IMR-90 (cell line): Measurements from ENCODE around the gene AMN. TPM values are rescaled to one million over a fixed set of nuclear protein-coding genes. Genes with fewer than 3 reads are reported as not detected.

Source experiments
- ATAC-seq: fragments of 200-7000 bp; cut with Tn5 transposase; 2 replicates; pipeline ENCODE4 v1.9.1; 2020; ENCODE audit warnings: low read depth, mild to moderate bottlenecking, moderate library complexity
- BruUV-seq: library from RNA; stranded (reverse); fragments of 400-500 nt; replicated peaks from 2 replicates; lab custom pipeline; 2021; lab: Mats Ljungman, UMichigan
- CTCF ChIA-PET: fragments of 300-600 bp; formaldehyde crosslinking; extraction: SDS; loops from one replicate; lab custom pipeline; 2021; ENCODE audit warnings: antibody characterized with exemption; lab: Yijun Ruan, JAX
- POLR2A ChIA-PET: fragments of 300-600 bp; sonication (Branson Sonifier 250); formaldehyde crosslinking; loops from one replicate; lab custom pipeline; 2022; ENCODE audit warnings: antibody characterized with exemption; ENCODE audit not compliant: unreplicated experiment; lab: Charles Lee
- DNase-seq: peaks from one replicate; pipeline ENCODE4 v3.0.0; 2013
- H2AFZ ChIP-seq: replicated peaks from 2 replicates; pipeline ENCODE3; 2013; ENCODE audit warnings: low read length, mild to moderate bottlenecking; ENCODE audit not compliant: poor library complexity
- H2AK5ac ChIP-seq: 2 replicates; pipeline ENCODE4 v1.6.1; 2013; ENCODE audit warnings: low read depth, low read length, inconsistent platforms
- H2AK9ac ChIP-seq: replicated peaks from 2 replicates; pipeline ENCODE3; 2013; ENCODE audit warnings: mild to moderate bottlenecking, low read depth, low read length, moderate library complexity; ENCODE audit not compliant: poor library complexity
- H2BK120ac ChIP-seq: 2 replicates; pipeline ENCODE4 v1.6.1; 2013; ENCODE audit warnings: low read depth, low read length, inconsistent platforms
- H2BK15ac ChIP-seq: 3 replicates; pipeline ENCODE4 v1.6.1; 2013; ENCODE audit warnings: low read depth, low read length, inconsistent platforms
- H2BK20ac ChIP-seq: 2 replicates; pipeline ENCODE4 v1.6.1; 2013; ENCODE audit warnings: low read depth, mild to moderate bottlenecking, inconsistent platforms, low read length, moderate library complexity
- H2BK5ac ChIP-seq: 2 replicates; pipeline ENCODE4 v1.6.1; 2013; ENCODE audit warnings: mild to moderate bottlenecking, low read depth, low read length, inconsistent platforms; ENCODE audit not compliant: poor library complexity, severe bottlenecking
- H3K14ac ChIP-seq: replicated peaks from 2 replicates; pipeline ENCODE4 v1.6.1; 2013; ENCODE audit warnings: low read depth, low read length, inconsistent platforms
- H3K18ac ChIP-seq: 2 replicates; pipeline ENCODE4 v1.6.1; 2013; ENCODE audit warnings: low read depth, low read length, control low read depth
- H3K23ac ChIP-seq: 2 replicates; pipeline ENCODE4 v1.6.1; 2013; ENCODE audit warnings: low read depth, low read length, inconsistent platforms
- H3K27ac ChIP-seq: 2 replicates; pipeline ENCODE4 v1.5.1; 2013; ENCODE audit warnings: mild to moderate bottlenecking, control low read depth, low read length; ENCODE audit not compliant: insufficient read depth
- H3K27me3 ChIP-seq: 2 replicates; pipeline ENCODE4 v1.6.1; 2013; ENCODE audit warnings: low read length; ENCODE audit not compliant: control insufficient read depth, insufficient read depth
- H3K36me3 ChIP-seq: 2 replicates; pipeline ENCODE4 v1.6.1; 2013; ENCODE audit warnings: low read length, mixed read lengths; ENCODE audit not compliant: control insufficient read depth, insufficient read depth
- H3K4ac ChIP-seq: 2 replicates; pipeline ENCODE4 v1.6.1; 2013; ENCODE audit warnings: low read depth, low read length, inconsistent platforms
- H3K4me1 ChIP-seq: 2 replicates; pipeline ENCODE4 v1.6.1; 2013; ENCODE audit warnings: low read length, mixed read lengths; ENCODE audit not compliant: control insufficient read depth, insufficient read depth
- H3K4me2 ChIP-seq: 2 replicates; pipeline ENCODE4 v1.6.1; 2013; ENCODE audit warnings: low read depth, mild to moderate bottlenecking, control low read depth, low read length, moderate library complexity
- H3K4me3 ChIP-seq: 2 replicates; pipeline ENCODE4 v1.5.1; 2013; ENCODE audit warnings: low read depth, mild to moderate bottlenecking, control low read depth, low read length, moderate library complexity; ENCODE audit not compliant: insufficient read depth
- H3K56ac ChIP-seq: 2 replicates; pipeline ENCODE4 v1.6.1; 2013; ENCODE audit warnings: low read length, inconsistent platforms; ENCODE audit not compliant: insufficient read depth; ENCODE audit errors: extremely low read depth
- H3K79me1 ChIP-seq, 2 experiments: 2 replicates each; pipeline ENCODE4 v1.6.1; 2013; ENCODE audit warnings: low read length in 2 of 2, inconsistent platforms in 1 of 2, low read depth in 1 of 2
- H3K9ac ChIP-seq: 2 replicates; pipeline ENCODE4 v1.6.1; 2013; ENCODE audit warnings: low read depth, low read length, control low read depth
- H3K9me1 ChIP-seq: 2 replicates; pipeline ENCODE4 v1.6.1; 2013; ENCODE audit warnings: low read length, inconsistent platforms; ENCODE audit not compliant: insufficient read depth
- H3K9me3 ChIP-seq: 2 replicates; pipeline ENCODE4 v1.6.1; 2013; ENCODE audit warnings: low read length; ENCODE audit not compliant: control insufficient read depth, insufficient read depth
- H4K20me1 ChIP-seq: 2 replicates; pipeline ENCODE4 v1.6.1; 2013; ENCODE audit warnings: low read length, inconsistent platforms; ENCODE audit not compliant: insufficient read depth
- H4K5ac ChIP-seq: 2 replicates; pipeline ENCODE4 v1.6.1; 2013; ENCODE audit warnings: mild to moderate bottlenecking, low read depth, low read length, control low read depth
- H4K8ac ChIP-seq, 2 experiments: 2 replicates each; pipeline ENCODE4 v1.6.1; 2013; ENCODE audit warnings: low read depth in 2 of 2, low read length in 2 of 2, control low read depth in 1 of 2, inconsistent platforms in 1 of 2
- H4K91ac ChIP-seq: 2 replicates; pipeline ENCODE4 v1.6.1; 2013; ENCODE audit warnings: low read depth, low read length, inconsistent platforms; ENCODE audit not compliant: insufficient read depth
- CEBPB ChIP-seq: IDR thresholded peaks from 2 replicates; pipeline ENCODE4 v1.6.1; 2012; ENCODE audit warnings: low read depth, low read length, improper control_type of control experiment
- CHD1 ChIP-seq: IDR thresholded peaks from 2 replicates; pipeline ENCODE4 v1.6.1; 2012; ENCODE audit warnings: low read depth, low read length, improper control_type of control experiment
- ELK1 ChIP-seq: fragments of 150-350 bp; IDR thresholded peaks from 2 replicates; pipeline ENCODE4 v1.6.1; 2016; ENCODE audit warnings: low read depth, mild to moderate bottlenecking, low read length, moderate library complexity, borderline replicate concordance
- MAFK ChIP-seq: IDR thresholded peaks from 2 replicates; pipeline ENCODE4 v1.6.1; 2012; ENCODE audit warnings: low read depth, low read length, improper control_type of control experiment
- MAZ ChIP-seq: IDR thresholded peaks from 2 replicates; pipeline ENCODE4 v1.6.1; 2012; ENCODE audit warnings: low read depth, mild to moderate bottlenecking, low read length, improper control_type of control experiment, moderate library complexity, borderline replicate concordance
- MXI1 ChIP-seq: IDR thresholded peaks from 2 replicates; pipeline ENCODE4 v1.6.1; 2012; ENCODE audit warnings: low read depth, mild to moderate bottlenecking, low read length, moderate library complexity, borderline replicate concordance
- POLR2A ChIP-seq: IDR thresholded peaks from 2 replicates; pipeline ENCODE4 v1.6.1; 2012; ENCODE audit warnings: mild to moderate bottlenecking, low read depth, low read length
- RAD21 ChIP-seq: IDR thresholded peaks from 2 replicates; pipeline ENCODE4 v1.6.1; 2012; ENCODE audit warnings: low read length, improper control_type of control experiment
- RCOR1 ChIP-seq: IDR thresholded peaks from 2 replicates; pipeline ENCODE4 v1.6.1; 2012; ENCODE audit warnings: mild to moderate bottlenecking, low read length, improper control_type of control experiment; ENCODE audit not compliant: insufficient replicate concordance
- RFX5 ChIP-seq: IDR thresholded peaks from 2 replicates; pipeline ENCODE4 v1.8.0; 2012; ENCODE audit warnings: low read depth, mild to moderate bottlenecking, low read length, moderate library complexity
- SMC3 ChIP-seq: fragments of 150-350 bp; IDR thresholded peaks from 2 replicates; pipeline ENCODE4 v1.6.1; 2016; ENCODE audit warnings: low read depth, mild to moderate bottlenecking, antibody characterized with exemption, low read length, moderate library complexity
- USF2 ChIP-seq: fragments of 150-350 bp; IDR thresholded peaks from 2 replicates; pipeline ENCODE4 v1.6.1; 2017; ENCODE audit warnings: mild to moderate bottlenecking, antibody characterized with exemption, low read length, low read depth
- WGBS, 2 experiments: methylation state at CpG; one replicate each; pipeline versions ENCODE4 v1.1.5 to v1.1.7; 2013; ENCODE audit warnings: missing lambda C conversion rate in 2 of 2; ENCODE audit not compliant: insufficient read length in 1 of 2; ENCODE audit errors: extremely low coverage in 2 of 2; 5-methylcytosine and 5-hydroxymethylcytosine counted together
- dilution Hi-C: fragments of 300-500 bp; cut with HindIII; formaldehyde crosslinking; loops from one replicate; pipeline ENCODE4 v1.14.3; 2018; ENCODE audit warnings: low sequenced_read_pairs; ENCODE audit not compliant: unreplicated experiment
- in situ Hi-C: fragments of 300-500 bp; cut with MboI; formaldehyde crosslinking; loops from 3 replicates; pipeline ENCODE4 v1.14.3; 2019; ENCODE audit warnings: low sequenced_read_pairs, inconsistent platforms, mixed read lengths
- intact Hi-C: fragments of 100-400 bp; cut with micrococcal nuclease; formaldehyde crosslinking; loops from 2 replicates; pipeline ENCODE4 v1.10.0; 2022
- polyA plus RNA-seq, 3 experiments: library from polyadenylated mRNA; depleted of rRNA; stranded (reverse); fragments of >200 nt; gene quantifications; 2 replicates each; pipeline ENCODE4 v1.2.3, GENCODE V29; 2012; ENCODE audit warnings: low replicate concordance in 1 of 3
- total RNA-seq: library from RNA; depleted of rRNA; stranded (reverse); fragments of >200 nt; gene quantifications from 2 replicates; pipeline ENCODE4 v1.2.3, GENCODE V29; 2012

AMN gene
- total and polyA plus RNA-seq, 2 of the 4 experiments (the other 2 are of a cell fraction), result under 0.01 to 0.24 TPM

- no peak for TF ChIP-seq SMC3
These were observed 27.5 kb downstream of the AMN start (continued) for GRCh38 chr14:102949801-102950451.

GRCh38 chr14:102951034-102951433, 28.6 kb downstream of the AMN start:
- Histone ChIP-seq H2BK5ac (no peak overlapping the region), H3K4me3 (no peak overlapping the region), H3K18ac (no peak overlapping the region), H4K8ac (no peak overlapping the region), H3K9me1 (peaks cover 28% of the 10 kb centered on the region), H3K23ac (no peak overlapping the region), H3K56ac (no peak overlapping the region), H3K4me1 (peaks cover 15% of the 10 kb centered on the region), H3K9me3 (no peaks in the 10 kb centered on the region), H3K79me1 (peaks cover 6 to 32% of the 10 kb centered on the region in 2 experiments; a peak in 3 of 4 replicates), H2AFZ (no peak overlapping the region), H3K36me3 (peaks cover 80% of the 10 kb centered on the region), H4K20me1 (peaks cover 24% of the 10 kb centered on the region), H2AK5ac (no peak overlapping the region), H2AK9ac (no peak overlapping the region), H3K27ac (no peak overlapping the region), H3K9ac (no peak overlapping the region), H2BK15ac (no peak overlapping the region), H3K14ac (no peak overlapping the region), H2BK20ac (no peak overlapping the region), H3K4me2 (no peak overlapping the region), H4K5ac (no peak overlapping the region), H3K4ac (no peak overlapping the region), H2BK120ac (no peak overlapping the region), H3K27me3 (no peaks in the 10 kb centered on the region), H4K91ac (no peak overlapping the region)
- TF ChIP-seq CEBPB (no peak), ELK1 (no peak), MAZ (no peak), POLR2A (no peak), RCOR1 (no peak), SMC3 (no peak), RFX5 (no peak), CHD1 (no peak), RAD21 (no peak), MXI1 (no peak), MAFK (no peak), USF2 (no peak)
- WGBS, 2 experiments, result 100% methylated on average over 1 of the region's 10 CpGs; no CpG with 5 or more reads in 1 of the 2 experiments
- DNase-seq (no peak), ATAC-seq (no peak)
- ChIA-PET CTCF (no interaction called here), POLR2A (no interaction called here)
- intact Hi-C loops (no loop called here), dilution Hi-C loops (no loop called here), in situ Hi-C loops (no loop called here)
- no TSS peak for BruUV-seq
